GM12872 (cell line): Measurements from ENCODE around the gene MEX3A.

Experiments used
- TF ChIP-seq, protein P1 (sequence below): IDR thresholded peaks from 3 replicates; pipeline ENCODE4 v1.5.1; 2011; ENCODE audit warnings: low read depth, mild to moderate bottlenecking, low read length, moderate library complexity; ENCODE audit not compliant: insufficient read depth

MEX3A gene

DNA sequence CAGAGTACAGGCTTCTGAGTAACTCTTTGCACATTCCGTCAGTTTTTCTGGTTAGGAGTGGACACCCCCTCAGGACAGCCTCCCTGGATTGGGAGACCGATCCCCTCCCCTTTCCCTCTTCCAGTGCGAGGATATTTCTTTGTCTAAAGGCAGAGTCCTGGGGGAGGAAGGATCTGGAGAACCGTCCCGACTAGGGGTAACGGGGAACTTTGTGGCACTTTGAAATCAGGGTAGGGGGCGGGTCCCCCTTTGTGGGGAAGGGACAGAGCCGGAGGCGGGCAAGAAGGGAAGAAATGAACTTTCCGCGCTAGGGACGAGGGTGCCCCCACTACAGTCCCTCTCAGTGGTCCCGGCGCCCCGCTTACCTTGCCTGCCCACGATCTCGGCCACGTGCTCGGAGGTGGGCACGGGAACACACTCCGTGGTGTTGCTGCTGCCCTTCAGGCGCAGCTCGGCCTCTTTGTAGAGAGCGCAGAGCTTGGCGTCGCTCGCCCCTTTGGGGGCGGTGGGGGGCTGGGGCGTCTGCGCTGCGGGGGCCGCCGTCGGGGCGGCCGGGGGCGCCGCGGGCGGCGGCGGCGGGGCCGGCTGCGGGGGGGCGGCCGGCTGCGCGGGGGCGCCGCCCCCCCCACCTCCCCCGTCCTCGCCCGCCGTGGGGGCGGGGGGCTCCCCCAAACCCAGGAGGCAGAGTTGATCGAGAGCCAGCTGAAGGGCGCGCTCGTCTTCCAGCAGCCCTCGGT, 917 bp downstream of the MEX3A start:
- TF ChIP-seq, protein P1, sequence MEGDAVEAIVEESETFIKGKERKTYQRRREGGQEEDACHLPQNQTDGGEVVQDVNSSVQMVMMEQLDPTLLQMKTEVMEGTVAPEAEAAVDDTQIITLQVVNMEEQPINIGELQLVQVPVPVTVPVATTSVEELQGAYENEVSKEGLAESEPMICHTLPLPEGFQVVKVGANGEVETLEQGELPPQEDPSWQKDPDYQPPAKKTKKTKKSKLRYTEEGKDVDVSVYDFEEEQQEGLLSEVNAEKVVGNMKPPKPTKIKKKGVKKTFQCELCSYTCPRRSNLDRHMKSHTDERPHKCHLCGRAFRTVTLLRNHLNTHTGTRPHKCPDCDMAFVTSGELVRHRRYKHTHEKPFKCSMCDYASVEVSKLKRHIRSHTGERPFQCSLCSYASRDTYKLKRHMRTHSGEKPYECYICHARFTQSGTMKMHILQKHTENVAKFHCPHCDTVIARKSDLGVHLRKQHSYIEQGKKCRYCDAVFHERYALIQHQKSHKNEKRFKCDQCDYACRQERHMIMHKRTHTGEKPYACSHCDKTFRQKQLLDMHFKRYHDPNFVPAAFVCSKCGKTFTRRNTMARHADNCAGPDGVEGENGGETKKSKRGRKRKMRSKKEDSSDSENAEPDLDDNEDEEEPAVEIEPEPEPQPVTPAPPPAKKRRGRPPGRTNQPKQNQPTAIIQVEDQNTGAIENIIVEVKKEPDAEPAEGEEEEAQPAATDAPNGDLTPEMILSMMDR: no peak

DNA sequence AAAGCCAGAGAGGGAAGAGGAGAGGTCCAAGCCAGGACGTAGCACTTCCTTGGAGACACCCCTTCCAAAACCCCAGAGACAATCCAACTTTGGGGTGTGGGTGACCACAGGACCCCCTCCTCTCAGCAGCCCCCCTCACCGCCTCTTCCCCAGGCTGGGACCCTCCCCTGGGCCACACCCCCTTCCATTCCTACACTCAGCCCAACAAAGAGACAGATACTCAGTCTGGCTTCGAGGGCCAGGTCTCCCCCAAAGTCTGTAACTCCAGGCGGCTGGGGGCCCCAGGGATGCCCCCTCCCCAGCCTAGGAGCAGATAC, 1.4 kb downstream of the MEX3A start:
- TF ChIP-seq, protein P1: no peak

DNA sequence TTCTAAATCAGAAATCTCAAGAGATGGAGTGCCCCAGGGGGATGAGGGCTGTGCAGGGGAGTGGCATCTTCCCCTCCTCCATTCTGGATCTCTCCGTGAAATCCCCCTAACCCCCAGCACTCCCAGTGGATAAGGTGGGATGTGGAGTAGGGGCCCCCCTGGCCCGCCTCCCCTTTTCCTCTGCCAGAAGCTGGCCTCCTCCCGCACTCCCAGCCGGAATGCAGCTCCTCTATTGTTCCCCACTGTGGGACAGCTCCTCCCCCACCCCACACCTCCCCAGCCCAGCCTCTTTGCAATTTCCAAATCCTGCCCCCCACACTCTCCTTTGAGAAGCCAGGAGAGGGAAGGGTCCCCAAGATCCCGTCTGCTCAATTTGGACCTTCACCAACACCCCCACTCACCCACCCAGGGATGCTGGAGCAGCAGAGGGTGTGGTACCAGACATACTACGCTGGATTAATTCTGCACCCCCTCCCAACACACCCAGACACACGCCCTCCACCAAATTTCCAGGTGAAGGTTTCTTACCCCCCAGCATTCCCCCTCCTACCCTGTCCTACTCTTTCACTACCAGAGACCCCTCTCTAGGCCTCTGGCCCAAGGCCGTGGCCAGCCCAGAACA, 1.9 kb downstream of the MEX3A start:
- TF ChIP-seq, protein P1: no peak

DNA sequence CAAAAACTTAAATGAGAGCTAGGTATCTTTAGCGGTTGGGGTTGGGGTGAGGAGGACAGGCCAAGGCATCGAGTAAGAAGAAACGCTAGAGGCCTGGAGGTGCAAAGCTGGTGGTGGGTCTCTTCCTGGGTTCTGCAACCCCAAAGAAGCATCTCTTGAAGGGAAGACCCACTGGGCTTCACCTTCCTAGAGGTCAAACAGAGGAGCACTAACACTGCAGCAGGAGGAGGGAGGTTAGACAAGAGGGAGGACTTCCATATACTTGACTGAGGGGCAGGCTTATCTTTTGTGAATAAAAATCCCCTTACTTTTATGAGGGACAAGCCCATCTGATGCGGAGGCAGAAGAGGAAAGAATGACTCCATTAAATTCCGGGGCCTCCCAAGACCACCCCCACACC, 2.5 kb downstream of the MEX3A start:
- TF ChIP-seq, protein P1: no peak

DNA sequence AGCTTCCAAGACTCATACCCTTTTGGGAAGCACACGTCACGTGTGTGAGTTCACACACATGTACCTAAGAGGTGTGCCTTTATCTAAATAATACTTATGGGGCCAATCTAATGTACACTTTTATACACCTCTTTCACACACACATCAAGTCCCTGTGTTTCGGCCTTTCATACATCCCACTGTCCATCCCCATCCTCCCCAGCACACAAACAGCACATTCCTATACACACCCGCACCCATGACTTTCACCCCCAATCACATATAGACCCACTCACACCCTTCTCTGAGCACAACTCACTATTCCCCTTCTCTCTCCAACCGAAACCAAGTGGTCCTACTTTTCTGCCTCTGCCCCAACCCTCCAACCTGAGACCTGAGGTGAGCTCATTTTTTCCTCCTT, 3.5 kb downstream of the MEX3A start:
- TF ChIP-seq, protein P1: no peak

DNA sequence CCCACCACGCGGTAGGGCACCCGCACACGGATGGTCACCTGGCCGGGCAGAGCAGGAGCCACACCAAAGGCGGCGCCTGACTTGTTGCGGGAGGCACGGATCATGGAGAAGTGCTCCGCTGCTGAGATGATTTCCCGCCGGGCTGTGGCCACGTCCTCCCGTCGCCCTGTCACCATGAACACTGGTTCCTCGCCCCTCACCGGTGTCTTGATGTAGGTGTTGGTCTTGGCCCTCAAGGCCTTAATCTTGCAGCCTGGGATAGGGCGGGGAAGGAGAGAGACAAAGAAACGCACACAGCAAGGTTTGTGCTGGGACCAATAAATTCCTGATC, 4.9 kb downstream of the MEX3A start:
- TF ChIP-seq, protein P1: no peak

DNA sequence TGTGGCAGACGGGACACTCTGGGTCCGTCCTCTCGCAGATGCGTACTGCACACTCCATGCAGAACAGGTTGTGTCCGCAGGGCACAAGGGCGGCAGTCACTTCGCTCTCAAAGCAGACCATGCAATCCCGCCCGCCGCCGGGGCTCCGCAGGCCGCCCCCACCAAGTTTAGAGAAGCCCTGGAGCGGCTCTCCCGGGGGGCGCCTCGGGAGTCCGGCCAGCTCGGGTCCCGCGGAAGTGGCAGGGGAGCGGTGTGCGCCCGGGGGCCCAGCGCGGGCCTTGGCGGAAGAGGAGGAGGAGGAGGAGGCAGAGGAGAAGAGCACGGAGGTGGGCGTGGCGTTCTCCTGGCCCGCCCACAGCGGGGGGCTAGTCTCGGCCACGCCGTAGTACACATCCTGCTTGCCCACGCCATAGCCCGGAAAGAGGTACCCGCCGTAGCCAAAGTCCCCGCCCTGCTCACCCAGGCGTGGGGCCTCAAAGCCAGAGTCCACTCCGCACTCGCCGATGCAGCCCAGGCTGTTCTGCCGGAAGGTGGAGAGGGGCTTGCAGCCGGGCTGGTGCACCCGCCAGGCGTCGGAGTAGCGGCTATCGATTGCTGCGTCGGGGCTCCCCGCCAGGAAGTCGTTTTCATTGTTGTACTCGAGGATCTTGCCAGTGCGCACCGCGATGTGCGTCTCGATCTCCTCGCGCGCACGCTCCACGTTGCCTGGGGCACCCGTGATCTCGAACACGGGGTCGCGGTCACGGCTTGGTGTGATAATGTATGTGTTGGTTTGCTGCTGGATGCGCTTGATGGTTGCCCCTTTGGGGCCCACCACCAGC, 5.4 kb downstream of the MEX3A start:
- TF ChIP-seq, protein P1: no peak
